ENCODE data around the gene C3orf33. TPM values are rescaled to one million over a fixed set of nuclear protein-coding genes. Genes with fewer than 3 reads are reported as not detected.

The C3orf33 gene
- total and polyA plus RNA-seq, 2 of the 8 experiments (the other 6 are each of a cell fraction or from before 2014, with no cell fraction given), result 3.4 to 4.5 TPM

DNA sequence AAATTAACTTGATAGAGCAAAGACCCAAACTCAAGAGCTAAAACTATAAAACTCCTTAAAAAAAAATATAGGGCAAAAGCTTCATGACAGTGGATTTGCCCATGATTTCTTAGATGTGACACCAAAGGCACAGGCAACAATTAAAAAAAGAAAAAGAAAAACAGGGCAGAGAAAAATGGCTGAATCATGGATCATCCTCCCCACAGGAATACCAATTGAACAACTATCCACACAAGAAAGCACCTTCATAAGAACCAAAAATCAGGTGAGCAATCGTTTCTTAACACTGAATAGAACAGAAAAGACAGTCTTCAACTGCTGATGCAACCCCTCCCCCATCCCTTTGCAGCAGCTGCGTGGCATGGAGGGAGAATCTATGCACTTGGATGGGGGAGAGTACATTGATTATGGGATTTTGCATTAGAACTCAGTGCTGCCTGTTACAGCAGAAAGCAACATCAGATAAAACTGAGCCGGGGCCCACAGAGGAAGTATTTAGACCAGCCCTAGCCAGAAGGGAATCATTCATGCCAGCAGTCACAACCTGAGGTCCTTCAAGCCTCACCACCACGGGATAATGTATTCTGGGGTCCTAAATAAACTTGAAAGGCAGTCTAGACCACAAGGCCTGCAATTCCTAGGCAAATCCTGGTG is 15.7 kb downstream of the C3orf33 start:
- H3K9ac ChIP-seq (replicated peaks in 1 of 4; ENCODE audit: extremely low read depth in 1 of 4, low read depth in 3 of 4, low read length in 3 of 4), result no peak overlapping the region
- no peaks in the 10 kb centered on the region for H3K27me3 ChIP-seq (replicated peaks in 1 of 4; ENCODE audit: control insufficient read depth in 3 of 4, extremely low read depth in 1 of 4, insufficient read depth in 3 of 4, low read length in 3 of 4)
- peak overlapping the region; percentile 6; the same call in 1 of the 2 replicates for H2BK5ac ChIP-seq (ENCODE audit: low read depth, low read length)
- no peak overlapping the region for H4K91ac ChIP-seq (replicated peaks; ENCODE audit: insufficient read length, low read length)
- no peak overlapping the region for H4K8ac ChIP-seq (ENCODE audit: extremely low read depth, insufficient read depth, low read length)
- no peak overlapping the region for H3K23ac ChIP-seq (ENCODE audit: insufficient read length)
- H2BK120ac ChIP-seq (replicated peaks; ENCODE audit: low read depth, low read length), result no peak overlapping the region
- 0 out of 2 replicates have a peak overlapping the region, but pooled peaks have one; percentile 1 for H2AK5ac ChIP-seq (ENCODE audit: low read depth, low read length)
- H2BK20ac ChIP-seq (ENCODE audit: low read length), result no peak overlapping the region
- no peak overlapping the region for H4K5ac ChIP-seq (ENCODE audit: insufficient read length, low read depth, low read length)
- no peaks in the 10 kb centered on the region; the same call in 1 of the 2 replicates for H3K23me2 ChIP-seq (ENCODE audit: low read depth, low read length)
- DNase-seq (ENCODE audit: low read depth in 1 of 2, low spot score in 2 of 2) (no peak), FAIRE-seq (no peak)
- H3K9me3 ChIP-seq (ENCODE audit: insufficient read depth in 2 of 2, low read depth in 1 of 2, low read length in 1 of 2), result no peaks in the 10 kb centered on the region
- peaks cover 0 to 7% (median 3%) of the 10 kb centered on the region in 4 experiments; a peak in 4 of 7 replicates for H3K4me1 ChIP-seq (replicated peaks in 1 of 4; ENCODE audit: control insufficient read depth in 3 of 4, insufficient read depth in 4 of 4, low read length in 3 of 4)
- no peaks in the 10 kb centered on the region for H3K36me3 ChIP-seq (ENCODE audit: control insufficient read depth in 2 of 4, insufficient read depth in 4 of 4, low read length in 3 of 4)
- H3K4me2 ChIP-seq (ENCODE audit: insufficient read depth in 1 of 2, low read depth in 2 of 2, low read length in 2 of 2), result no peak overlapping the region
- H3K4ac ChIP-seq (replicated peaks; ENCODE audit: insufficient read length, low read depth, low read length), result no peak overlapping the region
- H3K79me1 ChIP-seq (ENCODE audit: low read depth, low read length), result no peaks in the 10 kb centered on the region
- POLR2A ChIA-PET (ENCODE audit: partially characterized antibody), result no interaction called here
- H3K18ac ChIP-seq (ENCODE audit: extremely low read depth, low read length), result 0 out of 2 replicates have a peak overlapping the region, but pooled peaks have one; percentile 13
- no peak overlapping the region for H3K27ac ChIP-seq (ENCODE audit: low read depth, low read length)
- H3K79me2 ChIP-seq (ENCODE audit: control insufficient read depth in 1 of 2, insufficient read depth in 2 of 2, low read length in 2 of 2), result no peaks in the 10 kb centered on the region
- CTCF ChIA-PET (ENCODE audit: partially characterized antibody), result interaction anchor here (0.6 to 3.9 kb wide), 4 partner anchors 9 to 118 kb away, joined by 3 to 23 read pairs (median 4); partner anchors contain the start of gene C3orf33
- H4K20me1 ChIP-seq (replicated peaks in 1 of 2; ENCODE audit: control insufficient read depth in 1 of 2, insufficient read depth in 2 of 2, low read length in 2 of 2), result no peaks in the 10 kb centered on the region
- H3K14ac ChIP-seq (ENCODE audit: insufficient read length), result no peak overlapping the region
- H2BK15ac ChIP-seq (ENCODE audit: low read length), result no peak overlapping the region
- H2AFZ ChIP-seq (ENCODE audit: low read length), result no peak overlapping the region
- H2BK12ac ChIP-seq (ENCODE audit: low read depth, low read length), result peak overlapping the region; percentile 51; the same call in 1 of the 2 replicates
- no peak overlapping the region for H3K4me3 ChIP-seq (ENCODE audit: extremely low read depth in 1 of 4, insufficient read depth in 2 of 4, low read depth in 3 of 4, low read length in 4 of 4)
- H3K56ac ChIP-seq (replicated peaks; ENCODE audit: insufficient read length, low read depth, low read length), result no peak overlapping the region
- WGBS, 2 experiments (ENCODE audit: extremely low coverage in 1 of 2, insufficient coverage in 1 of 2, insufficient read length in 1 of 2, insufficient replicate concordance in 2 of 2, low coverage in 1 of 2, low lambda C conversion rate in 2 of 2, missing lambda C conversion rate in 1 of 2), result 85% methylated on average over 4 of the region's 4 CpGs; no CpG with 5 or more reads in 1 of the 2 experiments
- TF ChIP-seq ATF3 (IDR thresholded peaks at IDR 0.05; ENCODE audit: insufficient read depth, low read depth, low read length), result no peak
- TF ChIP-seq SP2 (IDR thresholded peaks at IDR 0.05; ENCODE audit: low read length), result no peak
- TF ChIP-seq SP1 (IDR thresholded peaks at IDR 0.05; ENCODE audit: low read depth, low read length), result no peak
- TF ChIP-seq TEAD4 (IDR thresholded peaks at IDR 0.05; ENCODE audit: low read depth, low read length), result no peak
- TF ChIP-seq YY1 (IDR thresholded peaks at IDR 0.05; ENCODE audit: low read depth, low read length), result no peak
- no peak for TF ChIP-seq EZH2 (IDR thresholded peaks at IDR 0.05; ENCODE audit: low read depth, low read length, severe bottlenecking)
- no peak for TF ChIP-seq RBBP5 (IDR thresholded peaks at IDR 0.05; ENCODE audit: borderline replicate concordance, low read depth, low read length)
- no peak for TF ChIP-seq HDAC6 (IDR thresholded peaks at IDR 0.05; ENCODE audit: low read depth, low read length)
- TF ChIP-seq BACH1 (IDR thresholded peaks at IDR 0.05; ENCODE audit: low read length), result no peak
- no peak for TF ChIP-seq BRCA1 (IDR thresholded peaks at IDR 0.05; ENCODE audit: low read depth, low read length)
- TF ChIP-seq POLR2A (IDR thresholded peaks at IDR 0.05; ENCODE audit: control extremely low read depth in 1 of 2, low read depth in 2 of 2, low read length in 2 of 2), result no peak
- TF ChIP-seq KDM1A (IDR thresholded peaks at IDR 0.05; ENCODE audit: borderline replicate concordance, low read length), result no peak
- no peak for TF ChIP-seq TCF12 (IDR thresholded peaks at IDR 0.05; ENCODE audit: low read depth, low read length)

Data from H1 (cell line).